HG02610 (cell line): ENCODE results near the gene BPI.
"Not testable (repeated sequence)": the region's sequence is repeated elsewhere in the genome, so short reads cannot be mapped to it uniquely, and the experiment has no call there.

Source experiments
- ATAC-seq: cut with Tn5 transposase; IDR thresholded peaks from one replicate; pipeline ENCODE4 v1.9.1; 2021; ENCODE audit warnings: mild to moderate bottlenecking, moderate library complexity; ENCODE audit not compliant: unreplicated experiment

BPI gene

GRCh38 chr20:38331814-38332213, 27.9 kb downstream of the BPI start:
- ATAC-seq = no peak

GRCh38 chr20:38334016-38334415, 30.1 kb downstream of the BPI start:
- ATAC-seq = no peak

GRCh38 chr20:38336726-38337125, 32.8 kb downstream of the BPI start:
- ATAC-seq = no peak

DNA sequence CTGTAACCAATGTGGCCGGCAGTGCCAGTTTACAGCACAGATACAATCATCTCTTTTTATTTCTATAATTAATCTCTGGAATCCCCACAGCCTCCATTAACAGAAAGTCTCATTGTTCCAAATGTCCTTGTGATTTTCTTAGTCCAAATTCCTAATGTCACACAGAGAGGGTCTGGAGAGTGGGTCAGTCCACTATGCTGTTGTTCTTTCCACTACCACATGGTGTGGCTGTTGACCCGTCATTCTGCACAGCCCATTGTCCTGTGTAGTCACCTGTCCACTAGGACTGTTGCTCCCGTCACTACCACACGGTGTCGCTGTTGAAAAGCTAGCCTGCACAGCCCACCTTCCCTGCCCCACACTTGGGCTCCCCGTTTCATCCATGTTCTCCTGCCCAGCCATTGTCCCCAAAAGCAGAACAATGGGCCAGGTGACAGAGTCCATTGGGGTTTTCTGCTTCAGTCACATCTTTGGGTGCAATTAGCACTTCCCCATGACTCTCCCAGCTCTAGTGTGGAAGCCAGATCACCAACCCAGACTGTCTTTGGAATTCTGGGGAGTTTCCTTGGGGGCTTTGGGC, 33.7 kb downstream of the BPI start:
- ATAC-seq = no peak

DNA sequence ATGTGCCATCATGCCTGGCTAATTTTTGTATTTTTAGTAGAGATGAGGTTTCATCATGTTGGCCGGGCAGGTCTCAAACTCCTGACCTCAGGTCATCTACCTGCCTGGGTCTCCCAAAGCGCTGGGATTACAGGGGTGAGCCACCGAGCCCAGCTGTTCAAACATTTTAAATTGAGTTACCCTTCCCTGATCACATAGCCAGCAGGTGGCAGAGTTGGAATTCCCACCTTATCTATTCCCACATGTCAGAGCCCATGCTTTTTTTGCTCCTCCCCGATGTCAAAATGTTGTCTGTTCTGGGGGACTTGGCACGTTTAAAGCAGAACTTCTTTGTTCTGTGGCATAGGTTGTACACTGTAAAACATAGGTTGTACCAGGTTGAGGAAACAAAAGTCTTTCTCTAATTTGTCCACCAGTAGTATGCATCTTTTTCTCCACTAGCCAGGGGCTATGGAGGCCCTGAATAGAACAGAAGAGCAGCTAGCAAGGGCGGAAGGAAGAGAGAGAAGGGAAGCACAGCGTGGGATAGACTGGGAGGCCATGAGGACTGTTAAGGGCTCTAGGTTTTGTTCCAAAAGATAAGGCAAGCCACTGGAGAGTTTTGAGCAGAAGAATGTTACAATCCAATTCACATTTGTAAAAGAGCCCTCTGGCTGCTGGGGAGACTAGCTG, 35.0 kb downstream of the BPI start:
- ATAC-seq = no peak

DNA sequence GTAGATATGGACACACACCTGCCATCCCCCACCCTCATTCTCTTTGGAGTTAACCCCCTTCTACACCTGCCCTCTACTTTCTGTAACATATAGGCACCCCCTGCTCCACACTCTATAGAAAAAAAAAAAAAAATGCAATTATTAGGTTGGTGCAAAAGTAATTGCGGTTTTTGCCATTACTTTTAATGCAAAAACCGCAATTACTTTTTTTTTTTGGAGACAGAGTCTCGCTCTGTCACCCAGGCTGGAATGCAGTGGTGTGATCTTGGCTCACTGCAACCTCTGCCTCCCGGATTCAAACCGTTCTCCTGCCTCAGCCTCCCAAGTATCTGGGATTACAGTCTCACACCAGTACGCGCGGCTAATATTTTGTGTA, 35.6 kb downstream of the BPI start:
- not testable (repeated sequence) for ATAC-seq

- ATAC-seq = no peak
These were observed 36.0 kb downstream of the BPI start for GRCh38 chr20:38339997-38340396.

GRCh38 chr20:38340693-38341092, 36.7 kb downstream of the BPI start:
- ATAC-seq = no peak

GRCh38 chr20:38342216-38342615, 38.3 kb downstream of the BPI start:
- no peak for ATAC-seq

GRCh38 chr20:38342713-38343310, 38.9 kb downstream of the BPI start:
- ATAC-seq = no peak

GRCh38 chr20:38343311-38344106, 39.6 kb downstream of the BPI start:
- no peak for ATAC-seq

- no peak for ATAC-seq
These were observed 40.2 kb downstream of the BPI start for GRCh38 chr20:38344107-38344701.

DNA sequence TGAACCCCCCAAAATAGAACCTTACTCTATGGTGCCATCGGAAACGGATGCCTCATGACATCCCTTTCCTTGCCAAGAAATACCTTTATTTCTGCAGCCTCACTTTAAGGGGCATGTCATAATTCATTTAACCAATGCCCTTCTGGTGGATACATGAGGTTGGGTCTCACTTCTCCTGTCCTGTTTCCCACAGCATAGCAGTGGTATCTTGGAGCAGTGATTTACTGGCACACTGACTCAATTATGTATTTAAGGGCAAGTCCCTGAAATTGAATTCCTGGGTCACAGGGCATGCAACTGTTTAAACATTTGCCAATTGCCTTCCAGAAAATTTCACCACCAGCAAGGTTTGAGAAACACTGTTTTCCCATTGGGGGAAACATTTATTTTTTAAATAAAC, 41.7 kb downstream of the BPI start:
- no peak for ATAC-seq

- ATAC-seq = no peak
These were observed 42.3 kb downstream of the BPI start, which contains the start of gene LBP for GRCh38 chr20:38346247-38346651. Gene LBP, plus strand, starts transcription at chr20:38346482. Its CDS starts 35 bp downstream, at chr20:38346517.

DNA sequence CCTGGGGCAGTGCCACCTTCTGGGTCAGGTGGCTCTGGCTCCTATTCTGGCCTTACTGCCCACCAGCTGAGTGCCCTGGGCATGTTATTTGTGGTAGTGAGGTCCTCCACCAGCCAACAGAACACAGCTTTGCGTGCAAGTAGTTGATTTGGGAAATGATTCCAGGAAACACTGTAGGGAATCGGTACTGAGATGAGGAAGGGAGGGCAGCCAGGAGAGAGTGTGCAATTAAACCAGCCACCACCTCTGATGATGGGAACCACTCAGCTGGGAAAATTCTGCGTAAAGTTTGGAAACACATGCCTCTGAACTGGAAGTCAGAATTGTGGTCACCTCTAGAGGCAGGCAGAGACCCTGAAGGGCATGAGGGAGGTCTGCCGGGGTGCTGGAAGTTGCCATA, 42.8 kb downstream of the BPI start:
- no peak for ATAC-seq

DNA sequence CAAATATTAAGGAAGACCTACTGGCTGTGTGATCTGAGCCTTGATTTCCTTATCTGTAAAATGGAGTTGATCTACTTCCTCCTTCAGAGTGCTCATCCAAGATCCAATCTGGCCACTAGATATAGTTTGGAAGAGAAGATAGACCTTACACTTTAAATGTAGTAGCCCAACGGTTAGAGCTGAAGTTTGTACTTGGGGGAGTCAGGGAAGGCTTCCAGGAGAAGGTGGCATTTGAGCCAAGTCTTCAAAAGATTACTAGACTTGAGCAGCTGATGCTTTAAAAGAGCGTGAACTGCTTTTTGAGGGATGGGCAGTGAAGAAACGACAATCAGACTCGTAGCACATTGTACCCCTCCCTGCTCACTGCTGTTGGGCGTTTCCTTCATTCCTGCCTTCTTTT, 45.9 kb downstream of the BPI start:
- no peak for ATAC-seq

- ATAC-seq = no peak
These were observed 47.2 kb downstream of the BPI start for GRCh38 chr20:38350879-38351775.

DNA sequence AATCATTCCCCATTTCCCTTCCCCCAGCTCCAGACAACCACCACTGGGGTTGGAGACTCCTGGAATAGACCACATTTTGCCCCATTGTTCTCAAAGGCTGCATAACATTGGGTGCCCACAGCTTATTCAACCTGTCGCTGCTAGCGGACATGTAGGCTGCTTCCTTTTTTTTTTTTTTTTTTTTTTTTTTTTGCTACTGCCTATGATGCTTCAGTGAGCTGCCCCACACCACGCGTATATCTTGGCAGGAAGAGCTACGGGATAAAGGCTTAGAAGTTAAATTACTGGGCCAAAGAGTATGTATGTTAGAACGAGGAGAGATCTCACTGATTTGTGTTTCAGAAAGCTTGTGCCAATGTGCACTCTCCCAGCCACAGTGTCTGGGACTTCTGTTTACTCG, 49.4 kb downstream of the BPI start:
- no peak for ATAC-seq

DNA sequence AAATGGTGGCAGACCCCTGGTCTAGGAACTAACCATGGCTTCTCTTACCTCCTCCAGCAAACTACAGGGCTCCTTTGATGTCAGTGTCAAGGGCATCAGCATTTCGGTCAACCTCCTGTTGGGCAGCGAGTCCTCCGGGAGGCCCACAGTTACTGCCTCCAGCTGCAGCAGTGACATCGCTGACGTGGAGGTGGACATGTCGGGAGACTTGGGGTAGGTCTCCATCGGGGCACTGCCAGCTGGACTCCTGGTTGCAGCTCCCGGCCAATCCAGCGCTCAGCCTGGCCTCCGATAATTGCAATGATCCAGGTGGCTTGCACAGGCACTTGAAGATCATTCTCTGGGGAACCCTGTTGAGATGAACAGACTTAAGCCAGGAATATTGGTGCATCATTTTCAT, 50.3 kb downstream of the BPI start:
- no peak for ATAC-seq
